Neural cell (in vitro differentiated cells): ENCODE results near the gene SMARCA4. TPM values are rescaled to one million over a fixed set of nuclear protein-coding genes. Genes with fewer than 3 reads are reported as not detected.

Experiments used
- H2AFZ ChIP-seq: fragments of 200-600, 300-800 bp; sonication (generic), shearing (Covaris generic); 2 replicates; pipeline ENCODE4 v1.6.0; 2014; ENCODE audit warnings: low read depth, mild to moderate bottlenecking, antibody characterized with exemption, low read length, moderate library complexity
- H3F3A ChIP-seq: fragments of 200-600 bp; shearing (Covaris generic); 2 replicates; pipeline ENCODE4 v1.6.1; 2016; ENCODE audit warnings: mild to moderate bottlenecking, moderate library complexity, mixed read lengths, antibody characterized with exemption, low read length; ENCODE audit not compliant: insufficient read depth, poor library complexity, severe bottlenecking
- H3K27ac ChIP-seq: fragments of 200-600, 300-800 bp; sonication (generic), shearing (Covaris generic); 2 replicates; pipeline ENCODE4 v1.5.1; 2014; ENCODE audit warnings: mild to moderate bottlenecking, low read length, moderate library complexity
- H3K27me3 ChIP-seq: fragments of 300-800, 200-600 bp; sonication (generic), shearing (Covaris generic); 2 replicates; pipeline ENCODE4 v1.6.0; 2014; ENCODE audit warnings: mild to moderate bottlenecking, low read depth, low read length, moderate library complexity; ENCODE audit not compliant: insufficient read depth
- H3K36me3 ChIP-seq: fragments of 300-800, 200-600 bp; sonication (generic), shearing (Covaris generic); 2 replicates; pipeline ENCODE4 v1.5.1; 2014; ENCODE audit warnings: mild to moderate bottlenecking, antibody characterized with exemption, low read length, moderate library complexity; ENCODE audit not compliant: insufficient read depth
- H3K4me2 ChIP-seq: fragments of 300-800, 200-600 bp; sonication (generic), shearing (Covaris generic); 2 replicates; pipeline ENCODE4 v1.6.0; 2014; ENCODE audit warnings: mild to moderate bottlenecking, low read length
- H3K4me3 ChIP-seq: fragments of 300-800, 200-600 bp; sonication (generic), shearing (Covaris generic); 2 replicates; pipeline ENCODE4 v1.5.1; 2014; ENCODE audit warnings: mild to moderate bottlenecking, low read length, moderate library complexity
- H3K79me2 ChIP-seq: fragments of 200-600 bp; shearing (Covaris generic); replicated peaks from 2 replicates; pipeline ENCODE4 v1.6.0; 2014; ENCODE audit warnings: mild to moderate bottlenecking, low read length, moderate library complexity; ENCODE audit not compliant: insufficient read depth
- H3K9ac ChIP-seq: fragments of 300-800, 200-600 bp; sonication (generic), shearing (Covaris generic); 2 replicates; pipeline ENCODE4 v1.6.1; 2016; ENCODE audit warnings: mild to moderate bottlenecking, low read length, mixed read lengths
- H3K9me2 ChIP-seq: fragments of 200-600 bp; shearing (Covaris generic); 2 replicates; pipeline ENCODE4 v1.6.1; 2016; ENCODE audit warnings: mild to moderate bottlenecking, low read length, mixed read lengths; ENCODE audit not compliant: insufficient read depth
- H3K9me3 ChIP-seq: fragments of 200-600, 300-800 bp; sonication (generic), shearing (Covaris generic); 2 replicates; pipeline ENCODE4 v1.6.1; 2016; ENCODE audit warnings: mild to moderate bottlenecking, mixed run types, low read length, moderate library complexity, mixed read lengths
- H4K20me1 ChIP-seq: fragments of 200-600 bp; shearing (Covaris generic); 2 replicates; pipeline ENCODE4 v1.6.1; 2016; ENCODE audit warnings: mild to moderate bottlenecking, mixed run types; ENCODE audit not compliant: insufficient read depth
- EP300 ChIP-seq: fragments of 450-650 bp; conservative IDR thresholded peaks from 2 replicates; pipeline ENCODE4 v1.6.1; 2014; ENCODE audit warnings: antibody characterized with exemption, mild to moderate bottlenecking, moderate library complexity; ENCODE audit not compliant: poor library complexity, severe bottlenecking
- EZH2 ChIP-seq: fragments of 200-600, 300-800 bp; shearing (Covaris generic), sonication (generic); IDR thresholded peaks from 2 replicates; pipeline ENCODE4 v1.6.1; 2014; ENCODE audit warnings: antibody characterized with exemption, low read length, borderline replicate concordance, mild to moderate bottlenecking; ENCODE audit not compliant: insufficient read depth, poor library complexity, severe bottlenecking
- MXI1 ChIP-seq: fragments of 450-650 bp; conservative IDR thresholded peaks from 2 replicates; pipeline ENCODE4 v1.6.1; 2014; ENCODE audit warnings: antibody characterized with exemption, mild to moderate bottlenecking; ENCODE audit not compliant: poor library complexity, severe bottlenecking
- POLR2AphosphoS5 ChIP-seq: IDR thresholded peaks from 2 replicates; pipeline ENCODE4 v1.6.1; 2012
- RAD21 ChIP-seq: fragments of 450-650 bp; conservative IDR thresholded peaks from 2 replicates; pipeline ENCODE4 v1.6.1; 2014; ENCODE audit warnings: antibody characterized with exemption, mild to moderate bottlenecking, moderate library complexity
- SMC3 ChIP-seq: fragments of 450-650 bp; conservative IDR thresholded peaks from 2 replicates; pipeline ENCODE4 v1.6.1; 2014; ENCODE audit warnings: antibody characterized with exemption, mild to moderate bottlenecking, moderate library complexity; ENCODE audit not compliant: poor library complexity
- TAF1 ChIP-seq: IDR thresholded peaks from 2 replicates; pipeline ENCODE4 v1.6.1; 2012; ENCODE audit warnings: low read depth
- polyA plus RNA-seq: library from polyadenylated mRNA; depleted of rRNA; stranded (reverse); fragments of >200 nt; gene quantifications from 2 replicates; pipeline ENCODE4 v1.2.3, GENCODE V29; 2014
- TF ChIP-seq, protein P1 (sequence below): IDR thresholded peaks from 2 replicates; pipeline ENCODE4 v1.6.1; 2012; ENCODE audit warnings: borderline replicate concordance
- TF ChIP-seq, protein P2 (sequence below): fragments of 450-650 bp; IDR thresholded peaks from 2 replicates; pipeline ENCODE4 v1.5.1; 2014; ENCODE audit warnings: antibody characterized with exemption, mild to moderate bottlenecking, moderate library complexity; ENCODE audit not compliant: poor library complexity, severe bottlenecking

SMARCA4 gene
- polyA plus RNA-seq, 1 donor from 2014 or later = 97.3 TPM

DNA sequence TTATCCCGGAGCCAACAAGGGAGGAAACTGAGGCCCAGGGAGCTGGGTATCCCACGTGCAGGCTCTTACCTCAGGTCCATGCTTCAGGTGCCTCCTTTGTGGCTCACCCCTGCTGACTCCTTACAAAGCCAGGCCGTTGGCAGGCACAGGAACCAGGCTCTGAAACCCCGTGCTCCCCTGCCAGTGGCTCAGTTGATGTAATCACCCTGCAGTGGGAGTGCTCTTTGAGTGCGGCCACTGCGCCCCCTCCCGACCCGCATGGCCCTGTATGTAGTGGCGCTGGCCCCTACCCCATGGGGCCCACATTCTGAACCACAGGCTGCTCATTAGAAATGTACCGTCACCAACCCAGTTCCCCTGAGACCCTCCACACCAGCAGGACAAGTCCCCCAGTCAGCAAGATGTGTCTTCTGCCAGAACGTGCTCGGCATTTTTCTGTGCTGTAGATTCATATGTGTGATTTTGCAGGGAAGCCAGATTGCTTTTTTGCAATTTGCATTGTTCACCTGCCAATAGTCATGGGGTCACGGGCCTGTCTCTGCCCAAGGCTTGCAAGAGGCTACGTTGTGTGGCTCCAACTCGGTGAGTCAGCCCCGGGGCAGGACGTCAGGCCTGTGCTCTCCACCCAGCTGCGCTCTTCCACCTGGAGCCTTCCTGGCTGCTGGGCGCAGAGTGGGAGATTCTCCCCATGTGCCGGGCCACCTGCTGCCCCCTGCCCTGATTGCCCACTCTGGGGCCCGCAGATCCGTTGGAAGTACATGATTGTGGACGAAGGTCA lies 60.3 kb downstream of the SMARCA4 start:
- Histone ChIP-seq H4K20me1 (no peaks in the 10 kb centered on the region), H3K79me2 (no peaks in the 10 kb centered on the region), H3K36me3 (peaks cover 6% of the 10 kb centered on the region), H3K9ac (no peak overlapping the region), H3K4me2 (no peak overlapping the region), H3K27me3 (no peaks in the 10 kb centered on the region), H2AFZ (no peak overlapping the region), H3K9me2 (no peaks in the 10 kb centered on the region), H3K27ac (no peak overlapping the region), H3K9me3 (no peaks in the 10 kb centered on the region), H3K4me3 (no peak overlapping the region), H3F3A (no peaks in the 10 kb centered on the region)
- TF ChIP-seq, protein P1, sequence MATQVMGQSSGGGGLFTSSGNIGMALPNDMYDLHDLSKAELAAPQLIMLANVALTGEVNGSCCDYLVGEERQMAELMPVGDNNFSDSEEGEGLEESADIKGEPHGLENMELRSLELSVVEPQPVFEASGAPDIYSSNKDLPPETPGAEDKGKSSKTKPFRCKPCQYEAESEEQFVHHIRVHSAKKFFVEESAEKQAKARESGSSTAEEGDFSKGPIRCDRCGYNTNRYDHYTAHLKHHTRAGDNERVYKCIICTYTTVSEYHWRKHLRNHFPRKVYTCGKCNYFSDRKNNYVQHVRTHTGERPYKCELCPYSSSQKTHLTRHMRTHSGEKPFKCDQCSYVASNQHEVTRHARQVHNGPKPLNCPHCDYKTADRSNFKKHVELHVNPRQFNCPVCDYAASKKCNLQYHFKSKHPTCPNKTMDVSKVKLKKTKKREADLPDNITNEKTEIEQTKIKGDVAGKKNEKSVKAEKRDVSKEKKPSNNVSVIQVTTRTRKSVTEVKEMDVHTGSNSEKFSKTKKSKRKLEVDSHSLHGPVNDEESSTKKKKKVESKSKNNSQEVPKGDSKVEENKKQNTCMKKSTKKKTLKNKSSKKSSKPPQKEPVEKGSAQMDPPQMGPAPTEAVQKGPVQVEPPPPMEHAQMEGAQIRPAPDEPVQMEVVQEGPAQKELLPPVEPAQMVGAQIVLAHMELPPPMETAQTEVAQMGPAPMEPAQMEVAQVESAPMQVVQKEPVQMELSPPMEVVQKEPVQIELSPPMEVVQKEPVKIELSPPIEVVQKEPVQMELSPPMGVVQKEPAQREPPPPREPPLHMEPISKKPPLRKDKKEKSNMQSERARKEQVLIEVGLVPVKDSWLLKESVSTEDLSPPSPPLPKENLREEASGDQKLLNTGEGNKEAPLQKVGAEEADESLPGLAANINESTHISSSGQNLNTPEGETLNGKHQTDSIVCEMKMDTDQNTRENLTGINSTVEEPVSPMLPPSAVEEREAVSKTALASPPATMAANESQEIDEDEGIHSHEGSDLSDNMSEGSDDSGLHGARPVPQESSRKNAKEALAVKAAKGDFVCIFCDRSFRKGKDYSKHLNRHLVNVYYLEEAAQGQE = no peak
- TF ChIP-seq SMC3 (no peak), EZH2 (no peak), POLR2AphosphoS5 (no peak), EP300 (no peak), RAD21 (no peak)

DNA sequence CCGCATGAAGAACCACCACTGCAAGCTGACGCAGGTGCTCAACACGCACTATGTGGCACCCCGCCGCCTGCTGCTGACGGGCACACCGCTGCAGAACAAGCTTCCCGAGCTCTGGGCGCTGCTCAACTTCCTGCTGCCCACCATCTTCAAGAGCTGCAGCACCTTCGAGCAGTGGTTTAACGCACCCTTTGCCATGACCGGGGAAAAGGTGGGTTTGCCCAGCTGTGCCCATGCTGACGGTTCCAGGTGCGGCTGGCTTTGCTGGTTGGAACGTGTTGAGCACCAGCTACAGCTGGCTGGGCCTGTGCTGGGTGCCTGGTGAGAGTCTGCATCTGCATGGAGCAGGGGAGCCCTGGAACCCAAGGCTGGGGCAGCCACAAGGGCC lies 60.9 kb downstream of the SMARCA4 start:
- H3K79me2 ChIP-seq = no peaks in the 10 kb centered on the region
- H3K27me3 ChIP-seq = no peaks in the 10 kb centered on the region
- H3K36me3 ChIP-seq = peaks cover 6% of the 10 kb centered on the region
- no peak overlapping the region for H3K9ac ChIP-seq
- H4K20me1 ChIP-seq = no peaks in the 10 kb centered on the region
- H3K27ac ChIP-seq = no peak overlapping the region
- H3K4me3 ChIP-seq = no peak overlapping the region
- H3F3A ChIP-seq = no peaks in the 10 kb centered on the region
- TF ChIP-seq TAF1 (no peak), EZH2 (no peak), MXI1 (no peak), SMC3 (no peak), EP300 (no peak), POLR2AphosphoS5 (no peak), RAD21 (no peak)
- TF ChIP-seq, protein P2, sequence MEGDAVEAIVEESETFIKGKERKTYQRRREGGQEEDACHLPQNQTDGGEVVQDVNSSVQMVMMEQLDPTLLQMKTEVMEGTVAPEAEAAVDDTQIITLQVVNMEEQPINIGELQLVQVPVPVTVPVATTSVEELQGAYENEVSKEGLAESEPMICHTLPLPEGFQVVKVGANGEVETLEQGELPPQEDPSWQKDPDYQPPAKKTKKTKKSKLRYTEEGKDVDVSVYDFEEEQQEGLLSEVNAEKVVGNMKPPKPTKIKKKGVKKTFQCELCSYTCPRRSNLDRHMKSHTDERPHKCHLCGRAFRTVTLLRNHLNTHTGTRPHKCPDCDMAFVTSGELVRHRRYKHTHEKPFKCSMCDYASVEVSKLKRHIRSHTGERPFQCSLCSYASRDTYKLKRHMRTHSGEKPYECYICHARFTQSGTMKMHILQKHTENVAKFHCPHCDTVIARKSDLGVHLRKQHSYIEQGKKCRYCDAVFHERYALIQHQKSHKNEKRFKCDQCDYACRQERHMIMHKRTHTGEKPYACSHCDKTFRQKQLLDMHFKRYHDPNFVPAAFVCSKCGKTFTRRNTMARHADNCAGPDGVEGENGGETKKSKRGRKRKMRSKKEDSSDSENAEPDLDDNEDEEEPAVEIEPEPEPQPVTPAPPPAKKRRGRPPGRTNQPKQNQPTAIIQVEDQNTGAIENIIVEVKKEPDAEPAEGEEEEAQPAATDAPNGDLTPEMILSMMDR = no peak
- TF ChIP-seq, protein P1 = no peak
- H3K9me3 ChIP-seq = no peaks in the 10 kb centered on the region
- H3K9me2 ChIP-seq = no peaks in the 10 kb centered on the region
- H3K4me2 ChIP-seq = no peak overlapping the region
- no peak overlapping the region for H2AFZ ChIP-seq
